Neural cell (in vitro differentiated cells): ENCODE results near the gene CNGA3. TPM values are rescaled to one million over a fixed set of nuclear protein-coding genes. Genes with fewer than 3 reads are reported as not detected.

Experiments
- H2AFZ ChIP-seq: fragments of 200-600, 300-800 bp; sonication (generic), shearing (Covaris generic); 2 replicates; pipeline ENCODE4 v1.6.0; 2014; ENCODE audit warnings: low read depth, mild to moderate bottlenecking, antibody characterized with exemption, low read length, moderate library complexity
- H3F3A ChIP-seq: fragments of 200-600 bp; shearing (Covaris generic); 2 replicates; pipeline ENCODE4 v1.6.1; 2016; ENCODE audit warnings: mild to moderate bottlenecking, moderate library complexity, mixed read lengths, antibody characterized with exemption, low read length; ENCODE audit not compliant: insufficient read depth, poor library complexity, severe bottlenecking
- H3K27ac ChIP-seq: fragments of 200-600, 300-800 bp; sonication (generic), shearing (Covaris generic); 2 replicates; pipeline ENCODE4 v1.5.1; 2014; ENCODE audit warnings: mild to moderate bottlenecking, low read length, moderate library complexity
- H3K27me3 ChIP-seq: fragments of 300-800, 200-600 bp; sonication (generic), shearing (Covaris generic); 2 replicates; pipeline ENCODE4 v1.6.0; 2014; ENCODE audit warnings: mild to moderate bottlenecking, low read depth, low read length, moderate library complexity; ENCODE audit not compliant: insufficient read depth
- H3K36me3 ChIP-seq: fragments of 300-800, 200-600 bp; sonication (generic), shearing (Covaris generic); 2 replicates; pipeline ENCODE4 v1.5.1; 2014; ENCODE audit warnings: mild to moderate bottlenecking, antibody characterized with exemption, low read length, moderate library complexity; ENCODE audit not compliant: insufficient read depth
- H3K4me2 ChIP-seq: fragments of 300-800, 200-600 bp; sonication (generic), shearing (Covaris generic); 2 replicates; pipeline ENCODE4 v1.6.0; 2014; ENCODE audit warnings: mild to moderate bottlenecking, low read length
- H3K4me3 ChIP-seq: fragments of 300-800, 200-600 bp; sonication (generic), shearing (Covaris generic); 2 replicates; pipeline ENCODE4 v1.5.1; 2014; ENCODE audit warnings: mild to moderate bottlenecking, low read length, moderate library complexity
- H3K79me2 ChIP-seq: fragments of 200-600 bp; shearing (Covaris generic); replicated peaks from 2 replicates; pipeline ENCODE4 v1.6.0; 2014; ENCODE audit warnings: mild to moderate bottlenecking, low read length, moderate library complexity; ENCODE audit not compliant: insufficient read depth
- H3K9ac ChIP-seq: fragments of 300-800, 200-600 bp; sonication (generic), shearing (Covaris generic); 2 replicates; pipeline ENCODE4 v1.6.1; 2016; ENCODE audit warnings: mild to moderate bottlenecking, low read length, mixed read lengths
- H3K9me2 ChIP-seq: fragments of 200-600 bp; shearing (Covaris generic); 2 replicates; pipeline ENCODE4 v1.6.1; 2016; ENCODE audit warnings: mild to moderate bottlenecking, low read length, mixed read lengths; ENCODE audit not compliant: insufficient read depth
- H3K9me3 ChIP-seq: fragments of 200-600, 300-800 bp; sonication (generic), shearing (Covaris generic); 2 replicates; pipeline ENCODE4 v1.6.1; 2016; ENCODE audit warnings: mild to moderate bottlenecking, mixed run types, low read length, moderate library complexity, mixed read lengths
- H4K20me1 ChIP-seq: fragments of 200-600 bp; shearing (Covaris generic); 2 replicates; pipeline ENCODE4 v1.6.1; 2016; ENCODE audit warnings: mild to moderate bottlenecking, mixed run types; ENCODE audit not compliant: insufficient read depth
- CTCF ChIP-seq: fragments of 450-650 bp; IDR thresholded peaks from 2 replicates; pipeline ENCODE4 v1.5.1; 2014; ENCODE audit warnings: antibody characterized with exemption, mild to moderate bottlenecking, moderate library complexity; ENCODE audit not compliant: poor library complexity, severe bottlenecking
- EP300 ChIP-seq: fragments of 450-650 bp; conservative IDR thresholded peaks from 2 replicates; pipeline ENCODE4 v1.6.1; 2014; ENCODE audit warnings: antibody characterized with exemption, mild to moderate bottlenecking, moderate library complexity; ENCODE audit not compliant: poor library complexity, severe bottlenecking
- EZH2 ChIP-seq: fragments of 200-600, 300-800 bp; shearing (Covaris generic), sonication (generic); IDR thresholded peaks from 2 replicates; pipeline ENCODE4 v1.6.1; 2014; ENCODE audit warnings: antibody characterized with exemption, low read length, borderline replicate concordance, mild to moderate bottlenecking; ENCODE audit not compliant: insufficient read depth, poor library complexity, severe bottlenecking
- MXI1 ChIP-seq: fragments of 450-650 bp; conservative IDR thresholded peaks from 2 replicates; pipeline ENCODE4 v1.6.1; 2014; ENCODE audit warnings: antibody characterized with exemption, mild to moderate bottlenecking; ENCODE audit not compliant: poor library complexity, severe bottlenecking
- POLR2AphosphoS5 ChIP-seq: IDR thresholded peaks from 2 replicates; pipeline ENCODE4 v1.6.1; 2012
- RAD21 ChIP-seq: fragments of 450-650 bp; conservative IDR thresholded peaks from 2 replicates; pipeline ENCODE4 v1.6.1; 2014; ENCODE audit warnings: antibody characterized with exemption, mild to moderate bottlenecking, moderate library complexity
- REST ChIP-seq: IDR thresholded peaks from 2 replicates; pipeline ENCODE4 v1.6.1; 2012; ENCODE audit warnings: borderline replicate concordance
- SMC3 ChIP-seq: fragments of 450-650 bp; conservative IDR thresholded peaks from 2 replicates; pipeline ENCODE4 v1.6.1; 2014; ENCODE audit warnings: antibody characterized with exemption, mild to moderate bottlenecking, moderate library complexity; ENCODE audit not compliant: poor library complexity
- TAF1 ChIP-seq: IDR thresholded peaks from 2 replicates; pipeline ENCODE4 v1.6.1; 2012; ENCODE audit warnings: low read depth
- polyA plus RNA-seq: library from polyadenylated mRNA; depleted of rRNA; stranded (reverse); fragments of >200 nt; gene quantifications from 2 replicates; pipeline ENCODE4 v1.2.3, GENCODE V29; 2014

Gene CNGA3
- polyA plus RNA-seq, 1 donor from 2014 or later, result 0.64 TPM

DNA sequence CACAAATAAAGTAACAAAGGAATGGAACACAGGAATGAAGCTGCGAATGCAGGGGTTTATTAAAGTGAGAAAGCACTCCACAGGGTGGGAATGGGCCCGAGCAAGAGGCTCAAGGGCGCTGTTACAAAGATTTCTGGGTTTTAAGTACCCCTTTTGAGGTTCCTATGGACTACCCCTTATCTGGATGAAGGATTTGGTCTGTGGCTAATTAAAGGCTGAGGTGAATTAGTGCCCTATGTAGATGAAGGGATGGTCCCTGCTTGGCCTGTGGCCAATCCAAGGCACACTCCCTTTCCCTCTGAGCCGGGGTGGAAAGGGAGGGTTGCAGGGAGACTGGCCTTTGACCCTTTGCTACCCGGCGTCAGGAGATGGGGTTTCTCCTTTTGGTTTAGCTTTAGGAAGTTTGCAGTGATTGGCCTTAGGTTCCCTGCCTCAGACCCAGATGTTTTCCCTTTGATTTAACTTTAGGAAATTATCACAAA, 47.5 kb upstream of the CNGA3 start:
- Histone ChIP-seq H3K79me2 (no peaks in the 10 kb centered on the region), H3K36me3 (no peaks in the 10 kb centered on the region), H4K20me1 (no peaks in the 10 kb centered on the region), H3K27ac (no peak overlapping the region), H3K9me3 (no peaks in the 10 kb centered on the region), H3K4me2 (no peak overlapping the region), H3F3A (no peaks in the 10 kb centered on the region), H3K9me2 (no peaks in the 10 kb centered on the region), H2AFZ (no peak overlapping the region), H3K4me3 (no peak overlapping the region), H3K27me3 (no peaks in the 10 kb centered on the region), H3K9ac (no peak overlapping the region)
- TF ChIP-seq MXI1, result no peak

DNA sequence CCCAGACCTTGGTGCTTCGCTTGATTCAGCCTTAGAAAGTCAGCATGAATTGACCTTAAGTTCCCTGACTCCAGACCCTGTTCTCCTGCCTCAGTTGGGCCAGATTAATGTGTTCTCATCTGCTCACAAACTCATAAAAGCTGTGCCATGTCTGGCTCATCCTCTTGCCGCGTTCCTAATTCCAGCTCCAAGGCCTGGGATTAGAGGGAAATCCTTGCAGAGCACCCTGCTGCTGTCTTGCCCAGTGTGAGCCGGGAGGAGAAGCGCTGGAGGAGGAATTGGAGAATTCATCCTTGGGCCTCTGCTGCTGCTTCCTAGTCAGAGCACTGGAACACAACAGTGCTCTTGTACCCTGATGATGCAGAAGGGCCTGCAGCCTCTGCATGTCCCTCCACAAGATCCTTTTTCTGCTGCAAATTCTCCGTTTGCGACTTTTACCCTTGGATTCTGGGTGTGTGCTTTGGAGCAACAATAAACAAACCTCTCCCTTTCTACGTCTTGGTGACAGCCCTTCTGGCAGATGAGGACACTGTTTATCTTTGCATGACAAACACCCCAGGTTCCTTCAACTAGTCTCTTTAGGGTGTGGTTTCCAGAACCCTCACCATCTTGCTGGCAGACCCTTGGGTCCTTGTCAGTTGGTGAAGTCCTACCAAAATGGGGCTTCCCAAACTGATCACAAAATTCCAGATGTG, 46.9 kb upstream of the CNGA3 start:
- Histone ChIP-seq H3F3A (no peaks in the 10 kb centered on the region), H3K9me3 (no peaks in the 10 kb centered on the region), H3K4me2 (no peak overlapping the region), H3K27ac (no peak overlapping the region), H4K20me1 (no peaks in the 10 kb centered on the region), H3K9me2 (no peaks in the 10 kb centered on the region), H3K36me3 (no peaks in the 10 kb centered on the region), H2AFZ (no peak overlapping the region), H3K79me2 (no peaks in the 10 kb centered on the region), H3K27me3 (no peaks in the 10 kb centered on the region), H3K4me3 (no peak overlapping the region), H3K9ac (no peak overlapping the region)
- TF ChIP-seq EP300, result no peak
- TF ChIP-seq CTCF, result no peak
- TF ChIP-seq MXI1, result no peak
- no peak for TF ChIP-seq EZH2
- no peak for TF ChIP-seq POLR2AphosphoS5
- no peak for TF ChIP-seq SMC3
- TF ChIP-seq REST, result no peak
- no peak for TF ChIP-seq TAF1
- TF ChIP-seq RAD21, result no peak
